DMS114 treated with DMSO at 0.1 percent for 48 hours (cell line): Measurements from ENCODE around the gene KRT15.

ENCODE experiments used
- DNase-seq: peaks from one replicate; lab custom pipeline; 2025; ENCODE audit not compliant: unreplicated experiment; lab: John Stamatoyannopoulos, UW

KRT15 gene

GRCh38 chr17:41527063-41528023 is 8.7 kb upstream of the KRT15 start:
- no peak for DNase-seq

GRCh38 chr17:41524261-41524660 is 5.6 kb upstream of the KRT15 start:
- no peak for DNase-seq

DNA sequence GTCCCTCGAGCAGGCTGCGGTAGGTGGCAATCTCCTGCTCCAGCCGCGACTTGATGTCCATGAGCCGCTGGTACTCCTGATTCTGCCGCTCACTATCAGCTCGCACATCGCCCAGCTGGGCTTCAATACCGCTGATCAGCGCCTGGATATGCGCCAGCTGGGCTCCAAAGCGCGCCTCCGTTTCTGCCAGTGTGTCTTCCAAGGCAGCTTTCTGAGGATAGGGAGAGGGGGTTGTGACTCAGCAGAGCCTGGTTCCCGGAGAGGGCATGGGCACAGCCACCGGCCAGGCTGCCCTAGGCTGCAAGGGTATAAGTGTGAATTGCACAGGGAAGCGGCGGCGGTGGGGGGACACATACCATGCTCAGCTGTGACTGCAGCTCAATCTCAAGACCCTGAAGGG is 5.1 kb upstream of the KRT15 start:
- DNase-seq: no peak

- no peak for DNase-seq
Observed at GRCh38 chr17:41523225-41523593, 4.5 kb upstream of the KRT15 start.

DNA sequence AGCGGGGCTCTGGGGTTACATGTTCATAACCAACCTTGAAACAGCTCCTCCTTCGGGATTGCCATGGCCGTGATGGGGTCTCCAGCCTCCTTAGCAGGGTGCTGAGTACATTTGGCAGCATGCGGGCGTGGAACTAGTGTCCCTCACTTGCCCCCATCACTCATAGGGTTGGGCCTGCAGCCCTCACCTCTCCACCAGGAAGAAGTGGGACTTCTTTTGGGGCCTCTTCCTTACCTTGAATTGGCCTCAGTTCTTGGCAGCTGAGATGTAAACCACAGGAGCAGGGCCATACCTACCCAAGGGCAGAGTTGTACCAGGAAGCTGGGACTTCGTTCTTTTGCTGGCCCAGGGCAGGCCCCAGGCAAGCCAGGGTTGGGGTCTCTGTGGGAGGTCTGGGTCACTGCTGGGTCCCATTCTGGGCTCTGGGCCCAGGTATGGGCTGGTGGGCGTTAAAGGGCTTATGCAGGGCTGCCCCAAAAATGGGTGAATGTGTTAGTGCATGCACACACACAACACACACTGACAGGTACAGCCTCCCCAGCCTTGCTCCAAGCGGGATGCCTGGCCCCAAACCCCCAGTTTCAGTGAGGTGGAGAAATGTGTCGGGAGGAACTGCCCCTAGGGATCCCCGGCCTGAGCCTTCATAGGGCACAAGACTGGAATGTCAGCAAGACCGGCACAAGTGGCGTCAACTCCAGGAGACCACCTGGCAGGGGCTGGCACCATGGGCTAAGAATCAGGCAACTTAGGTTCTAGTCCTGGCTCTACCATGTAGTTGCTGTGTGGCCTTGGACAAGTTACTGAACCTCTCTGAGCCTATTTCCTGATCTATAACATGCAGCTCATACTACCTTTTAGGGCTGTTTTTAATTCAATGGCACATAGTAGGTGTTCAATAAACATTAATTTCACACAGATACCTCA is 3.9 kb upstream of the KRT15 start:
- no peak for DNase-seq

DNA sequence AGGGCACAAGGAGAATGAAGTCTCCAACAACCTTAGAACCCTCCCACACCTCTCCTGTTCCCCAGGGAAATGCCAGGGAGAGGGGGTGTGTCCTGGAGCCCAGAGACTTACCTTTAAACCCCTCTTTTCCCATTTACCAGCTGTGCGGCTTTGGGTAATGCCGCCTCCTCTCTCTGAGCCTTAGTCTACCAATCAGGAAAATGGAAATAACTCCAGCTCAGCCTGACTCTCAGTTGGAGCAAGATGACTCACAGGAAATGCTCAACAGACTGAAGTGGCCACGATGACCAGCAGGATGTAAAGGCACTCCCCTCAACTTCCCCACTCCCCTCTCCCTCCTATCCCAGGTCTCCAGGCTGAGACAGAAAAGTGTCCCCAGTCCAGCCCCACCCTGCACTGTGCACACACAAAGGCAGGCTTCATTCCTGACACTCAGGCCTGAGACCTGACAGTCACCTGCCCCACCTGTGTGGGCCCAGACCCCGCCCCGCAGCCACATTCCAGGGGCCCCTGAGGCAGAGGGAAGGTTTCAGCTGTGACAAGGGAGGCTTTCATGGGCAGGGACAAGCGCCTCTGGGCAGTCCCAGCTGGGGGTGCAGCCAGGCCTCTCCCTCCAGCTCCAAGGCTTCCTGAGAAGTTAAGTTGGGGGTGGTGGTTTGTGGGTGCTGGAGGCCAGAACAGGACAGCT is 3.0 kb upstream of the KRT15 start:
- no peak for DNase-seq

- no peak for DNase-seq
Observed at GRCh38 chr17:41520821-41521521, 2.3 kb upstream of the KRT15 start.

DNA sequence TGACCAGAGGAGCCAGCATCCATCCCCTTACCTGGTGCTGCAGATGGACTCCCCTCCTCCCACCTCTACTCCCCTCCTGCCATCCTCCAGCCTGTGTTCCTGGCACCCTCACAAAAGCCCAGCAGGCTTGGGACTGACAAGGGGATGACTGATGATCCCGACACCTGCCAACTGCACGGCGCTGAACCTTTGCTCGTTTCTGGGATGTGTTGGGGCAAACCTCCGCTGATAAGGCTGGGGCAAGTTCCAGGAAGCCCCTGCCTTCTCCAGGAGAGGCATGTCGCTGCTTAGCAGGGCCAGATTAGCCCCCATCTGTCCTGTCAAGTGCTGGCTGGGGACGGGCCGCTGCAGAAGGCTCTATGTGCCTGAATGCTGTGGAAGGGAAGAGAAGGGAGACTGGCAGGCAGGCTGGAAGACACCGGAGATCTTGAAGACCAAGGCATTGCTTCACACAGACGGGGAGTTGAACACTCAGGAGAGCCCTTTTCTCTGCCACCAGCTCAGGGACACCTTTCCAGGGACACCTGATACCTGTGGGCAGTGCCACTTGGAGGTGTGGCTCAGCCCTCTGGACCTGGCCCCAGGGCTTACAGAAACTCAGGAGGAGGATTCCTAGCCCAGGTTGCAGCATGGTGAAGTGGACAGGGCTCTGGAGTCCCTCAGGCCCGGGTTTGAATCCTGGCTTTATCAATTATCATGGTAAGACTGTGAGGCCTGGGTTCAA is 973 bp upstream of the KRT15 start:
- no peak for DNase-seq

GRCh38 chr17:41518031-41518430 is 659 bp downstream of the KRT15 start:
- DNase-seq: no peak

DNA sequence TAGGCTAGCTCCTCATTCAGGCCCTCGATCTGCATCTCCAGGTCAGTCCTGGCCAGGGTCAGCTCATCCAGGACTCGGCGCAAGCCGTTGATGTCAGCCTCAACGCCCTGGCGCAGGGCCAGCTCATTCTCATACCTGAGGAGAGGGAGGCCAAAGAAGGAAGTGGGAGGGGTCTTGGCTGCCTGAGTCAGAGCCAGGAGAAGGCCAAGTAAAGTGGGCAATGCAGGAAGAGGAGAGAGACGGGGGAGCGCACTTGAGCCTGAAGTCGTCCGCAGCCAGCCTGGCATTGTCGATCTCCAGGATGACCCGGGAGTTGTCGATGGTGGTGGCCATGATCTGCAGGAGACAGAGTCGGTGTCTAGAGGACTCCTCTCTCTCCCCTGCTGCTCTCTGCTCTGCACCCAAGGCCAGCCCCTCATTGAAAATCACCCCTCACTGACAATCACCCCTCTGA is 1.8 kb downstream of the KRT15 start:
- DNase-seq: no peak

GRCh38 chr17:41516147-41516829 is 2.4 kb downstream of the KRT15 start:
- DNase-seq: no peak

DNA sequence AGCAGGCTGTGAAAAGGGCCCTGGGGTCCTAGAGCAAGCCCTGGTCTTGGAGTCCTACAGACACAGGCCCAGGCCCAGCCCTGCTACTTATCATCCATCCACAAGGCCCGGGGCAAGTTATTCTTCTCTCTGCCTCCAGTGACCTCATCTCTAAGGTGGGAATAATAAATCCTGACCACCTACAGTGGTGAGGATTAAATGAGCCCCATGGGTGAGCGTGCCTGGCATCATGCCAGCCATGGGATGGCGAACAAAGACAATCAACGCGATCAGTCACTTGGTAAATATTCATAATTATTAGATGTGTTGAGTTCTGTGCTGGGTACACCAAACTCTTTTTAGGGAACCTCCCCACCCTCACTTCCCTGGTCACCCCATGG is 5.5 kb downstream of the KRT15 start:
- DNase-seq: no peak

- DNase-seq: no peak
Observed at GRCh38 chr17:41512546-41513167, 6.0 kb downstream of the KRT15 start.

DNA sequence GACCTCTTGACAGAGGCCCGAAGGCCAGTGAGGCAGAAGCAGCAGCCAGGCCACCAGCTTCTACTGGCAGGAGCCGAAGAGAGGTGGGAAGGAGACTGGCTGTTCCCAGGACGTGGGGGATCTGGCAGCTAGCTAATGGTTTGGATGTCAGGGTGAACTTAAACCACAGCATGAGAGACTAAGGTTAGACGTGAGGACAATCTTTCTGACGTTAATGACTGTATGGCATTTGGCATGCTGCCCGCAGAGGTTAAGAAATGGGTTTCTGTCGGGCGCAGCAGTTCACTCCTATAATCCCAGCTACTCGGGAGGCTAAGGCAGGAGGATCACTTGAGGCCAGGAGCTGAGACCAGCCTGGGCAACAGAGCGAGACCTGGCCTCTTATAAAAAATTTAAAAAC is 7.0 kb downstream of the KRT15 start:
- no peak for DNase-seq

GRCh38 chr17:41511116-41511515 is 7.6 kb downstream of the KRT15 start:
- no peak for DNase-seq

GRCh38 chr17:41510251-41511065 is 8.2 kb downstream of the KRT15 start:
- DNase-seq: no peak

- DNase-seq: no peak
Observed at GRCh38 chr17:41507315-41507880, 11.3 kb downstream of the KRT15 start.
